Middle frontal gyrus (tissue), 1 donor: ENCODE data around the gene MAMLD1.

Experiments used
- DNase-seq: peaks from one replicate; pipeline ENCODE4 v3.0.0-alpha.2; 2015; ENCODE audit warnings: low spot score; ENCODE audit errors: extremely low spot score

MAMLD1 gene

GRCh38 chrX:150502091-150502490, 139.0 kb downstream of the MAMLD1 start:
- DNase-seq, result no peak

GRCh38 chrX:150502979-150503897, 140.1 kb downstream of the MAMLD1 start:
- DNase-seq, result no peak

GRCh38 chrX:150503898-150504219, 140.7 kb downstream of the MAMLD1 start:
- no peak for DNase-seq

GRCh38 chrX:150504397-150505182, 141.5 kb downstream of the MAMLD1 start:
- no peak for DNase-seq

GRCh38 chrX:150506020-150506419, 142.9 kb downstream of the MAMLD1 start:
- DNase-seq, result no peak

- no peak for DNase-seq
Observed at GRCh38 chrX:150506486-150506885, 143.4 kb downstream of the MAMLD1 start.

- no peak for DNase-seq
Observed at GRCh38 chrX:150507251-150507856, 144.2 kb downstream of the MAMLD1 start.

GRCh38 chrX:150508018-150508417, 144.9 kb downstream of the MAMLD1 start:
- no peak for DNase-seq

- DNase-seq, result no peak
Observed at GRCh38 chrX:150508451-150509367, 145.6 kb downstream of the MAMLD1 start.

GRCh38 chrX:150509703-150510102, 146.6 kb downstream of the MAMLD1 start:
- DNase-seq, result no peak

- no peak for DNase-seq
Observed at GRCh38 chrX:150512461-150512901, 149.4 kb downstream of the MAMLD1 start.

- DNase-seq, result no peak
Observed at GRCh38 chrX:150513544-150513943, 150.4 kb downstream of the MAMLD1 start.

GRCh38 chrX:150514462-150514861, 151.3 kb downstream of the MAMLD1 start:
- no peak for DNase-seq

- DNase-seq, result no peak
Observed at GRCh38 chrX:150515801-150516200, 152.7 kb downstream of the MAMLD1 start.

GRCh38 chrX:150517303-150517910, 154.3 kb downstream of the MAMLD1 start:
- DNase-seq, result no peak

- no peak for DNase-seq
Observed at GRCh38 chrX:150522494-150522893, 159.4 kb downstream of the MAMLD1 start.

- peak; percentile 58 for DNase-seq
Observed at GRCh38 chrX:150525061-150525919, 162.2 kb downstream of the MAMLD1 start.

- no peak for DNase-seq
Observed at GRCh38 chrX:150526692-150527091, 163.6 kb downstream of the MAMLD1 start.

GRCh38 chrX:150527108-150527507, 164.0 kb downstream of the MAMLD1 start:
- no peak for DNase-seq

GRCh38 chrX:150529587-150529986, 166.5 kb downstream of the MAMLD1 start:
- no peak for DNase-seq
